GM21786 (cell line): ENCODE measurements around the gene POFUT2.

Source experiments
- ATAC-seq: cut with Tn5 transposase; IDR thresholded peaks from one replicate; pipeline ENCODE4 v1.9.1; 2021; ENCODE audit not compliant: unreplicated experiment

POFUT2 gene

GRCh38 chr21:45285266-45285931 is 2.3 kb downstream of the POFUT2 start:
- ATAC-seq = no peak

- no peak for ATAC-seq
These were observed 3.3 kb downstream of the POFUT2 start for GRCh38 chr21:45284456-45284741.

DNA sequence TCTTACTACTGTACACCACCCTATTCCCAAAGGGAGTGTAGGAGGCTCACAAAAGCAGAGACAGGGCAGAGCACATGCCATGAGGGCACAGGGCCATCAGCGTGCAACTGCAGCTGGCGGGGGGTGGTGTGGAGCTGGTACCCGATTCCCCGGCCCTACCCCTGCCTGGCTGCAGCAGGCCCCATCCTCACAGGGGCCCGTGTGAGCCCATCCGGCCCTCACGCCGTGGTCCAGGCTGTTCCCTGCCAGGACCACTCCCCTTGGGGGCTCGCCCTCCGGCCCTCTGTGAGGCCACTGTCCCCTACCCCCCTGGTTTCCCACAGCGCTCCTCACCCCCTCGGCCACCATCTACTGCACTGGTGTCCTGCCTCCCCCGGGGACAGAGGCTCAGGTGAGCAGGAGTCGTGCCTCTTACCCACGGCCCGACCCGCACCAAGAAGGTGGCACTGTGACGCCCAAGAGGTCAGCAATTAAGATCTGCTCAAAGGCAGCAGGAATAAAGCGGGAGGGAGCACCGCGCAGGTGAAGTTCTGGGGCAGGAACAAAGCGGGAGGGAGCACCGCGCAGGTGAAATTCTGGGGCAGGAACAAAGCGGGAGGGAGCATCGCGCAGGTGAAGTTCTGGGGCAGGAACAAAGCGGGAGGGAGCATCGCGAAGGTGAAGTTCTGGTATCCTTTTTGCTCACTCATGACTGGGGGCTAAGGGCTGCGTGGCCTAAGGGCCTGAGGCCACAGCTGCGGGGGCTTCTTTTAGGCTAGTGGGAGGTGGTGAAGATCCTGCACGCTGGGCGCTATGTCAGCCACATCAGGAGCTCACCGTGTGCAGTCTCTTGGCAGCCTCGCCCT is 3.9 kb downstream of the POFUT2 start:
- no peak for ATAC-seq

- ATAC-seq = no peak
These were observed 4.6 kb downstream of the POFUT2 start for GRCh38 chr21:45283035-45283610.

- ATAC-seq = no peak
These were observed 5.2 kb downstream of the POFUT2 start for GRCh38 chr21:45282283-45283034.

DNA sequence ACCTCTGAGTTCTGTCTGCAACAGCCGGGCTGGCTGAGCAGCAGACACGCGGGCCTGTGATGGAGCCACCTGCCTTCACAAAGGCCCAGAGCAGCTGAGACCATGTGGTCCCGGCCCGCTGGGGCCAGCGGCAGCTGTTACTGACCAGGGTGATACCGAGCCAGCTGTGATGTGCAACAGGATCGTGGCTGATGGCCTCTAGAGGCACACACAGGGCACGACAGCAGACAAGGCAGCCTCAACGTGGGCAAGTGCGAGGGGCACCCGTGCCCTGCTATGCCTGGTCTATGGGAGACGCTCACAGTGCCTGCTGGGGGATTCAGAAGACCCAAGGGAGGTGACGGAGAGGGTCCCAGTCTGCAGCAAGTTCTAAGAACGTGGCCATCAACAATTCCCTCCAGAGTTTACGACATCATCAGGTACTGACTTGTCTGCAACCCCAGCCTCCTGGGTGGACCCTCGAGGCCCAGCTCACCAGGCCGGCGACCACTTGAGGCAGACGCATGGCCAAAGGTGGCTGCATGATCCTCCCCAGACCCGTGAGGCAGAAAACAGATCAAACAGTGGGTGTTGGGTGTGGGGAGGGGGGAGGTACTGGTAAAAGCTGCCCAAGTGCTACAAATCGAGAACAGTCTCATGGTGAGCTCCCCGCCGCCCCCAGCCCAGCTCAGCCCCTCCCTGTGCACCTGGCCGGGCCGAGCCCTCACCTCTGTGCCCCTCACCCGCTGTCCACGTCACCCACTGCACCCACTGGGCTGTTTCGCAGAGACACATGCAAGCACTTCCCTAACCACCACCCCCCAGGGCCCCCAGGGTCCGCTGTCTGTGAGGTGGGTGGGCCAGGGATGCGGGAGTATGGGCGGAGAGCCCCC is 6.0 kb downstream of the POFUT2 start:
- ATAC-seq = no peak

- no peak for ATAC-seq
These were observed 6.7 kb downstream of the POFUT2 start for GRCh38 chr21:45280969-45281368.

DNA sequence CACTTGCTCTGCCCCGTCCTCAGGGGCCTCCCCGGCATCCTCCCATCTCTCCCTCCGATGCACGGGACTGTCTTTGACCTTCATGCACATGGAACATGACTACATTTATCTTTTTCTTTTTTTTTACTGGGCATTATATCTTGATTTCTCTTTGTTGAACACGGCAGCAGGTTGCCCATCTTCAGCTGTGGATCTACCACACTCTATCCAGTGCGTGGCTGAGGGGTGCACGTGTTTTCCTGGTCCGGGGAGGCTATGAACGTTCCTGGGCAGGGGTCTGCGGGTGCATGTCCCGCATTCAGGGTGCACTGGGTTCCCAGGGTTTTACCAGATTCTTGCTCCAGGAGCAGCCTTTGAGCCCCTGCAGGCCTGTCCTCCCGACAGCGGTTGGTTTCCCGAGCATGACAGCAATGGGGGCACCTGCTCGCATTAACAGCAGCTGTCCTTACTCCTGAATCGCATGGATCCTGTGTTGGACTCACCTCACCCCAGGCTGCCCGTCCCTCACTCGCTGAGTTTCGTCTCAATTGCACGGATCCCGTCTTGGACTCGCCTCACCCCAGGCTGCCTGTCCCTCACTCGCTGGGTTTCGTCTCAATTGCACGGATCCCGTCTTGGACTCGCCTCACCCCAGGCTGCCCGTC is 7.4 kb downstream of the POFUT2 start:
- ATAC-seq = no peak

DNA sequence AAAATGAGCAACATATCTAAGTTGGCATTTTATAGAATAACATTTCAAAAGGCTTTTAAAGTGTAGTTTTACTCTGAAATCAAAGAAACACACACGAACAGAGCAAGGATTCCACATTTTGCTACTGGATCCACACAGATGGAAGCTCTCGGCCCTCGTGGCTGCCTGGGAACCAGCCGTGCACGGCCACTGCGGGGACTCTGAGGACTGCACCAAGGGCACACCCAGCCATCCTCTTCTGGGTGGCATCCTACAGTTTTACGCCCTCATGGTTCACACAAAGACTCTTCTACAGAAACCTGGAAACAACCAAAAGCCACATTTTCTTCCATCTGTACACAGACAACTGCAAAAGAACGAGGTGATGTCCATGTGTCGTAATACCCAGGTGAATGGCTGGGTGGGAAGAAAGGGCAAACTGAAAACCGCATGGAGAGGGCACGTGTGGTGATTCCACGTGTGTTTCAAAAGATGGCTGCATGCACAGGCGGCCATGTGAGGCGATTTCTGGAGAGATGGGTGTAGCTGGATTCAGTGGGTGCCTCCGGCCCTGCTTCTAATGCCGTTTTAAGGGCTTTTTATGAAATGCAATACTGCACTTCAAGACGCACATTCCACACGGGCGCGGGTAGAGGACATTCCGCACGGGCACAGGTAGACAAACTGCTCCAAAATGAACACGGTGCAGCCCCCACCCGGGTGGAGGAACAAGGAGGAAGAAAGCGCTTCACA is 8.1 kb downstream of the POFUT2 start:
- no peak for ATAC-seq

- no peak for ATAC-seq
These were observed 9.4 kb downstream of the POFUT2 start for GRCh38 chr21:45278156-45278911.

DNA sequence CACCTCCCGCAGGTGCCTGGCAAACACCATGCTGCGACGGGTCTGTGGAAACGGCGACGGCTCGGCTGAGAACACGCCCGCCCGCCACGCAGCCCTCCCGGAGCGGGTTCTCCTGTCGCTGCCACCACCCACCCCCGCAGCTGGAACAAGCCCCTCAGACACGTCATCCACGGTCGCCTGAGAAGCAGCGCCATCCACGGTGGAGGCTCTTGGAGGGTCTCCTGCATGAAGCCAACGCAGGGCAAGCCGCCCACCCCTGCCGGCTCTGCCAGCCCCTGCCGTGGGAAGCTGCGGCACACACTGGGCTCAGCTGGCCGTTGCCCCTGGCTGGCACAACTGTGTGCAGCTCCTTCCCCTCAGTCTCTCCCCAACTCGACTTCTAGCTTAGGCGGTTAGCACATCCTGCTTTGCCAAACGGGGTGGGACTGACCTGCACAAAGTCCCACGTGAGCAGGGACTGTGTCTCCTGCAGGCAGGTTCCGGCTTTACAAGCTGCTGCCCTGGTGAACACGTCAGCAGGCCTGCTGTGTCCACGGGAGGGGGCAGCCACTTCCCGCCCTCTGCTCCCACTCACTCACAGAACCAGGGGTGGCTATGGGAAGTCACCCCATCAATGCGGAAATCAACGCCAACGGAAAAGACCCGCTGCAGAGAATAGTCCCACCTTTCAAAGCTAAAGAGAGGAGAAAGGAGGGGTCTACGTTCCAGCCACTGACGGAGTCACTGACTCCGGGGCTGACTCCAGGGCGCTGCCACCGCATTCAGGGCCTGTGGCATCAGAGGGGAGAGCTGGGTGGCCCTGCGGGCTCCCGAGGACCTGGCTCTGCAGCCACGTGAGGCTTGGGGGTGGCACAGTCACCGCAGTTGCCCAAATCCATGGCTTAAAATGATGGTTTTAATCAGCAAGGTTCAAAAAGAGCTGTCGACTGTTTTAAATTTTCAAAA is 10.3 kb downstream of the POFUT2 start:
- ATAC-seq = no peak

GRCh38 chr21:45276596-45276995 is 11.1 kb downstream of the POFUT2 start:
- no peak for ATAC-seq

GRCh38 chr21:45270306-45270821 is 17.3 kb downstream of the POFUT2 start:
- ATAC-seq = no peak

DNA sequence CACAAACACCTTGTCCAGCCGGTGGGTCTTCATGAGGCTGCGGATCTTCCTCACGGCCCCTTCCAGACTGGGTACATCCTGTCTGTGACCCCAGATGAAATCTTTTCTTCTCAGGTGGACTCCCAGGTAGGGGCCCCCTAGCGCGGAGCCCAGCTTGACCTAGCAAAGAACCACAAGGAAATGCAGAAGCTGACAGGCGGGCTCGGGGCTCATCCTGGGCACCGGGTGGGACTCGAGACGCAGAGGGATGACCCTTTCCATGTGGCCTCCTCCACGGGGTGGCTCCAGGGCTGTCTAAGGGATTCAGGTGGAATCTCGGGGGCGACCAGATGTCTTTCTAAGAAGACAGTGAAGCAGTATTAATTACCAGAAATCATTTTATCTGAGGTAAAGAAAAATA is 17.8 kb downstream of the POFUT2 start:
- ATAC-seq = no peak

- ATAC-seq = no peak
These were observed 20.3 kb downstream of the POFUT2 start for GRCh38 chr21:45267390-45267760.

- no peak for ATAC-seq
These were observed 20.9 kb downstream of the POFUT2 start for GRCh38 chr21:45266518-45267389.
